GM06990 (cell line): ENCODE data around the gene ZC3H13.

ENCODE experiments used
- DNase-seq: peaks from one replicate; pipeline ENCODE4 v3.0.0-alpha.2; 2011; ENCODE audit not compliant: insufficient read length; ENCODE audit errors: extremely low read depth
- H3K27me3 ChIP-seq: replicated peaks from 2 replicates; pipeline ENCODE4 v1.6.0; 2011; ENCODE audit warnings: low read length; ENCODE audit not compliant: control insufficient read depth, insufficient read depth
- H3K36me3 ChIP-seq: 2 replicates; pipeline ENCODE4 v1.5.1; 2011; ENCODE audit warnings: low read length; ENCODE audit not compliant: control insufficient read depth, insufficient read depth
- H3K4me3 ChIP-seq: replicated peaks from 2 replicates; pipeline ENCODE4 v1.5.1; 2011; ENCODE audit warnings: low read depth, mild to moderate bottlenecking, control low read depth, low read length
- CTCF ChIP-seq: IDR thresholded peaks from 2 replicates; pipeline ENCODE4 v1.5.1; 2011; ENCODE audit warnings: low read length, control low read depth, mild to moderate bottlenecking, inconsistent platforms; ENCODE audit not compliant: insufficient read depth, poor library complexity, severe bottlenecking

ZC3H13 gene

GRCh38 chr13:46076827-46077226 lies 24.3 kb upstream of the ZC3H13 start:
- Histone ChIP-seq H3K27me3 (no peaks in the 10 kb centered on the region), H3K36me3 (no peaks in the 10 kb centered on the region), H3K4me3 (no peak overlapping the region)
- no peak for TF ChIP-seq CTCF
- DNase-seq: no peak

- DNase-seq: no peak
- no peak for TF ChIP-seq CTCF
Measured at GRCh38 chr13:46075811-46076210, 23.3 kb upstream of the ZC3H13 start.

DNA sequence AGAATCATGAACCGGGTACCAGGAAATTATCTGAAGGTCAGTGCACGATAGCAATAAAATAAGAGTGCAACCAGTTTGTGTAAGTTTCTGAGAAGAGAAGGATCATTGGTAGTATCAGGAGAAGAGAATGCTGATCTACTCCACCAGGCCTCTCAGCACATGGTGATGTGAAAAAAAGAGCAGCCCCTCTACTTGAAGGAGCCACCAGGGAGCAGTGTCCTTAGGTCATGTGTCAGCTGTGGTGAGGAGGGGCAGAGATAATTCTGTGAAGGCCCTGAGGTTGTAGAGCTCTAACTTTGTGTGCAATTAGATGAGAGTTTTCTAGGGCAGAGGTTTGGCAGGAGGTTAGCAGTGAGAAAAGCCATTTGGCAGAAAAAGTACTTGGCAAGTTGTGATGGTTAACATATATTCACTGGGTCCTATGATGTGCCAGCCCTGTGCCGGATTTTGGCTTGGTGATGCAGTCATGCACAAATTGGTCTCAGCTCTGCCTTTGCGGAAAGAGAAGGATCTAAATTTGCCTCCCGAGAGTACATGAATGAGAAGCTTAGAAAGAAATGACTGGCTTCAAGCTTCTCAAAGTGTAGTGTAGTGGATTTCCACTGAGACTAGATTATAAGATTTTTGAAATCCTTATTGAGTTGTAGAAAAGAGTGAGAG lies 19.2 kb upstream of the ZC3H13 start:
- TF ChIP-seq CTCF: peak; percentile 65
- peak; percentile 72 for DNase-seq

More at GRCh38 chr13:46075811-46076210, 23.3 kb upstream of the ZC3H13 start:
- no peaks in the 10 kb centered on the region for H3K36me3 ChIP-seq
- no peaks in the 10 kb centered on the region for H3K27me3 ChIP-seq
- no peak overlapping the region for H3K4me3 ChIP-seq

GRCh38 chr13:46063292-46063691 lies 10.7 kb upstream of the ZC3H13 start:
- Histone ChIP-seq H3K36me3 (no peaks in the 10 kb centered on the region), H3K27me3 (no peaks in the 10 kb centered on the region), H3K4me3 (no peak overlapping the region)
- no peak for TF ChIP-seq CTCF
- no peak for DNase-seq

More for the DNA sequence above, 19.2 kb upstream of the ZC3H13 start:
- Histone ChIP-seq H3K36me3 (no peaks in the 10 kb centered on the region), H3K27me3 (no peaks in the 10 kb centered on the region), H3K4me3 (no peak overlapping the region)

DNA sequence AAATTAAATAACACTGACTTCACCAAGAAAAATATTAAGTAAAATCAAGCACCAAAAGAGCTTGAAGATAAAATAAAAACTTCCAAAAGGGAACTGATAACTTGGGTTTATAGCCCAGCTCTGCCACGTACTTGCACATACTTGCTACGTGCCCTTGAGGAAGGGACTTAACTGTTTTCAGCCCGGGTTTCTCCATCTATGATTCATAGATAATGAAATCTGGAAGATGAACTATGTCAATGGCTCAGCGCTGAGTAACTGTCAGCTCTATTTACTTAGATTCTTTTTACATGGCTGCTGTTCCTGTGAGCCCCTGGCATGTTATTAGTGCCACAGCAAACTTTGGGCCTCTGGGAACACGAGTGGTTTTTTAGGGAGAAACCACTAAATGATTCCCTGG lies 9.6 kb upstream of the ZC3H13 start:
- no peak for DNase-seq
- H3K27me3 ChIP-seq: no peaks in the 10 kb centered on the region
- no peak for TF ChIP-seq CTCF
- H3K4me3 ChIP-seq: no peak overlapping the region
- no peaks in the 10 kb centered on the region for H3K36me3 ChIP-seq

DNA sequence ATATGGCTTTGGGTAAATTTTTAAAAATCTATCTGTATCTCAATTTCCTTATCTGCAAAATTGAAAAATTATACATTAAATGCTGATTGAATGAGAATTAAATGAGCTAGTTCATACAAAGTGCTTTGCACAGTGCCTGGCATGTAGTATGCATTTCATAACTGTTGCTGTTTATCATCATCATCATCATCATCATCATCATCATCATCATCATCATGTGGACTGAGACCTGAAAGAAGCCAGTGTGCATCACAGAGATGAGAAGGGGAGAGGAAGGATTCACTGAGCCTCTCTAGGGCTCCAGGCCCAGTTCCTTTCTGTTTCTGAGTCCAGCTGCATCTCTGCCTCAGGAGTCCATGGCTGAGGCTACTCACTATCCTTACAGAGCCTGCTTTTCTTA lies 6.9 kb upstream of the ZC3H13 start:
- TF ChIP-seq CTCF: no peak
- DNase-seq: no peak
- H3K36me3 ChIP-seq: no peaks in the 10 kb centered on the region
- no peak overlapping the region for H3K4me3 ChIP-seq
- no peaks in the 10 kb centered on the region for H3K27me3 ChIP-seq
